ENCODE results near the gene ANO4.
"Not testable (repeated sequence)": the region's sequence is repeated elsewhere in the genome, so short reads cannot be mapped to it uniquely, and the experiment has no call there.

Gene ANO4

DNA sequence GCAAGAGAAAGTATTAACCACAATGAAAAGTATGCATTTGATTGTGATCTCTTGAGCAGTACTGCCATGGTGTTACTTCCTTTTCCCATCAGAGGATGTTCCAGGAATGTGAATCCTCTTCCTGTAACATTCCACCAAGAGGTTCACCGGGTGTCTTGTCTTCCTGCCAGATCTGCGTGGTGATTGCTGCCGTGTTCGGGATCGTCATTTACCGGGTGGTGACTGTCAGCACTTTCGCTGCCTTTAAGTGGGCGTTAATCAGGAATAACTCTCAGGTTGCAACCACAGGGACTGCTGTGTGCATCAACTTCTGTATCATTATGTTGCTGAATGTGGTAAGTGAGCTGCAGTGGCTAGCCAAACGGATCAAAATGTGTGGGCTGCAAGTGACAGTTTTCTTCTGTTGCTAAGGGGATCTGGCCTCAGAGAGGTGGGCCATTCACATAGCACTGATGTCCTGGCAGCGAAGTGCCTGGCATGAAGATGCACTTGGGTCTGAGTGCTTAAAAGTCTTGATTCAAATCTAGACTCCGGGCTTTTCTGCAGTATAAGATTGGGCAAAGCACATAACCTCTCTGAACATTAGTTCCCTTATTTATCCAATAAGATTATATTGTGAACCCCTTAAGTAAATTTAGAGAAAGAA lies 292.0 kb downstream of the ANO4 start:
- Histone ChIP-seq H3K4me3 (ENCODE audit: insufficient read depth, low read depth, low read length, poor library complexity, severe bottlenecking) (no peak overlapping the region), H3K27ac (ENCODE audit: insufficient read depth, low read length, poor library complexity, severe bottlenecking) (no peak overlapping the region), H3K4me1 (ENCODE audit: control insufficient read depth, insufficient read depth, low read length, poor library complexity, severe bottlenecking) (no peaks in the 10 kb centered on the region), H3K27me3 (replicated peaks; ENCODE audit: control insufficient read depth, insufficient read depth, low read length, poor library complexity, severe bottlenecking) (no peaks in the 10 kb centered on the region), H3K9me3 (ENCODE audit: control insufficient read depth, low read length) (no peaks in the 10 kb centered on the region), H3K36me3 (ENCODE audit: control insufficient read depth, insufficient read depth, low read length) (no peaks in the 10 kb centered on the region)
- DNase-seq: no peak

DNA sequence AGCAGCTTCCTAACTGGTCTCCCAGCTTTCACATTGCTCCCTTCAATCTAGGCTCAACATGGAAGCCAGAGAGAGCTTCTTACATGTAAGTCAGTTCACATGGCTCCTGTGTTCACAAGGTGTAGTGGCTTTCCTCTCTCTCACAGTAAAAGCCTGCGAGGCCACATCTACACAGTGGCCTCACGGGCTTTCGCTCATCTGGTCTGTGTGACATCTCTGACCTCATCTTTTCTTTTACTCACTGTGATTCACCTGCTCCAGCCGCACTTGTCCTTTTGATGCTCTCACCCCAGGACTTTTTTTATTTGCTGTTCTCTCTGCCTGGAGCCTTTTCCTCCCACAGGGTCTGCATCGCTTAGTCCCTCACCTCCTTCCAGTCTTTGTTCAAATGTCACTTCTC lies 293.3 kb downstream of the ANO4 start:
- H3K36me3 ChIP-seq (ENCODE audit: control insufficient read depth, insufficient read depth, low read length): no peaks in the 10 kb centered on the region
- H3K4me3 ChIP-seq (ENCODE audit: insufficient read depth, low read depth, low read length, poor library complexity, severe bottlenecking): no peak overlapping the region
- H3K4me1 ChIP-seq (ENCODE audit: control insufficient read depth, insufficient read depth, low read length, poor library complexity, severe bottlenecking): no peaks in the 10 kb centered on the region
- no peaks in the 10 kb centered on the region for H3K27me3 ChIP-seq (replicated peaks; ENCODE audit: control insufficient read depth, insufficient read depth, low read length, poor library complexity, severe bottlenecking)
- no peak overlapping the region for H3K27ac ChIP-seq (ENCODE audit: insufficient read depth, low read length, poor library complexity, severe bottlenecking)
- no peaks in the 10 kb centered on the region for H3K9me3 ChIP-seq (ENCODE audit: control insufficient read depth, low read length)
- DNase-seq: no peak

DNA sequence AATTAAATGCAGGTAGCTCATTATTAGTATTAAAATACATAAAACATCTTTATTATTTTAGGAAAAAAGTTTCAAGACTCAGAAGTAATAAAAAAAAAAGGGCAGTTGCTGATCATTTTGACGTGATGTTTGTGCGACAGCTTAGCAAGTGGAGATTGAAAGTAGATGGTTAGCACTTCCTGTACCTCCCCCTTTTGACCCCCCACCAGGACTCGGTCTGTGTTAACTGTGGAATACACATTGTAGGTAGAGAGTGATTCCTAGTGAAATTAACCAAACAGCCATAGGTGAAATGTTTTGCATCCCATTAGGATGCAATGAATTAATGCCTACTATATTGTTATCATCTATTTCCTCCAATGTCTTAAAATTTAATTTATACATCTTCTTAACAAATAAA lies 294.7 kb downstream of the ANO4 start:
- no peak for DNase-seq

DNA sequence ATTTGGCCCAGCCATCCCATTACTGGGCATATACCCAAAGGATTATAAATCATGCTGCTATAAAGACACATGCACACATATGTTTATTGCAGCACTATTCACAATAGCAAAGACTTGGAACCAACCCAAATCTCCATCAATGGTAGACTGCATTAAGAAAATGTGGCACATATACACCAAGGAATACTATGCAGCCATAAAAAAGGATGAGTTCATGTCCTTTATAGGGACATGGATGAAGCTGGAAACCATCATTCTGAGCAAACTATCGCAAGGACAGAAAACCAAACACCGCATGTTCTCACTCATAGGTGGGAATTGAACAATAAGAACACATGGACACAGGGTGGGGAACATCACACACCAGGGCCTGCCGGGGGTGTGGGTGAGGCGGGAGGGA lies 295.6 kb downstream of the ANO4 start:
- not testable (repeated sequence) for H3K9me3 ChIP-seq (ENCODE audit: control insufficient read depth, low read length); DNase-seq; H3K27me3 ChIP-seq (replicated peaks; ENCODE audit: control insufficient read depth, insufficient read depth, low read length, poor library complexity, severe bottlenecking); H3K27ac ChIP-seq (ENCODE audit: insufficient read depth, low read length, poor library complexity, severe bottlenecking); H3K36me3 ChIP-seq (ENCODE audit: control insufficient read depth, insufficient read depth, low read length); H3K4me1 ChIP-seq (ENCODE audit: control insufficient read depth, insufficient read depth, low read length, poor library complexity, severe bottlenecking); H3K4me3 ChIP-seq (ENCODE audit: insufficient read depth, low read depth, low read length, poor library complexity, severe bottlenecking)

More for the DNA sequence above, 294.7 kb downstream of the ANO4 start:
- Histone ChIP-seq H3K4me1 (ENCODE audit: control insufficient read depth, insufficient read depth, low read length, poor library complexity, severe bottlenecking) (no peaks in the 10 kb centered on the region), H3K36me3 (ENCODE audit: control insufficient read depth, insufficient read depth, low read length) (no peaks in the 10 kb centered on the region), H3K27ac (ENCODE audit: insufficient read depth, low read length, poor library complexity, severe bottlenecking) (no peak overlapping the region), H3K9me3 (ENCODE audit: control insufficient read depth, low read length) (no peaks in the 10 kb centered on the region), H3K27me3 (replicated peaks; ENCODE audit: control insufficient read depth, insufficient read depth, low read length, poor library complexity, severe bottlenecking) (no peaks in the 10 kb centered on the region), H3K4me3 (ENCODE audit: insufficient read depth, low read depth, low read length, poor library complexity, severe bottlenecking) (no peak overlapping the region)

DNA sequence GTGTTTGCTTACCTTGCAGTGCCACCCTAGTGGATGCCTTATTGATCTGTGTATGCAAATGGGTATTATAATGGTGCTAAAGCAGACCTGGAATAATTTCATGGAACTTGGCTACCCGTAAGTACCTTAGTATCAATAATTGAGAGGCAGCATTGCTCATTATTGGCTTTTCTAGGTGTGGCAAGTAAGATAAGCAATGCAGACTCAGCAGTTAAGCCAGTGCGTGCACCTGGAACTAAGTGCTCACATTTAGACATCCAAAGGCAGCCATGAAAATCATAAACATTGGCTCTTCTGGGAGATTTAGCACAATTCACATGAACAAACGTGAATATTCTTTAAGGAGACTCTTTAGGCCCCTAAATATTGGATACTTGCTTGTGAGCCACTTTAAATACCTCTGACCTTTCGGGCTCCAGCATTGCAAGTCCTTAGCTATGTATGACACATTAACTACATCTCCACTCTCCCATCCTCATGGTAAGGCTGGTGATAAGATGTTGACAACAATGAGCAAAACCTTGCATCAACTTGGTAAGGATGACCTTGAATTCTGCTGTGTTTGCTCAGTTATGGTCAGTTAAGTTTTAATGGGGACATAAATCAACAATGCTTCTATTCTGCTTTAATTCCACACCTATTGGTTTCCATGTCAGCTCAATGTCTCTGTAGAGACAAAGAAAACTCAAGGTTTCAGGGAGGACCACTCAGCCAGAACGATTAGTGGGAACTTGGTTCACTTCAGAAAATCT lies 303.4 kb downstream of the ANO4 start:
- Histone ChIP-seq H3K9me3 (ENCODE audit: control insufficient read depth, low read length) (no peaks in the 10 kb centered on the region), H3K27me3 (replicated peaks; ENCODE audit: control insufficient read depth, insufficient read depth, low read length, poor library complexity, severe bottlenecking) (no peaks in the 10 kb centered on the region), H3K4me1 (ENCODE audit: control insufficient read depth, insufficient read depth, low read length, poor library complexity, severe bottlenecking) (no peaks in the 10 kb centered on the region), H3K27ac (ENCODE audit: insufficient read depth, low read length, poor library complexity, severe bottlenecking) (no peak overlapping the region), H3K36me3 (ENCODE audit: control insufficient read depth, insufficient read depth, low read length) (no peaks in the 10 kb centered on the region), H3K4me3 (ENCODE audit: insufficient read depth, low read depth, low read length, poor library complexity, severe bottlenecking) (no peak overlapping the region)
- DNase-seq: no peak

DNA sequence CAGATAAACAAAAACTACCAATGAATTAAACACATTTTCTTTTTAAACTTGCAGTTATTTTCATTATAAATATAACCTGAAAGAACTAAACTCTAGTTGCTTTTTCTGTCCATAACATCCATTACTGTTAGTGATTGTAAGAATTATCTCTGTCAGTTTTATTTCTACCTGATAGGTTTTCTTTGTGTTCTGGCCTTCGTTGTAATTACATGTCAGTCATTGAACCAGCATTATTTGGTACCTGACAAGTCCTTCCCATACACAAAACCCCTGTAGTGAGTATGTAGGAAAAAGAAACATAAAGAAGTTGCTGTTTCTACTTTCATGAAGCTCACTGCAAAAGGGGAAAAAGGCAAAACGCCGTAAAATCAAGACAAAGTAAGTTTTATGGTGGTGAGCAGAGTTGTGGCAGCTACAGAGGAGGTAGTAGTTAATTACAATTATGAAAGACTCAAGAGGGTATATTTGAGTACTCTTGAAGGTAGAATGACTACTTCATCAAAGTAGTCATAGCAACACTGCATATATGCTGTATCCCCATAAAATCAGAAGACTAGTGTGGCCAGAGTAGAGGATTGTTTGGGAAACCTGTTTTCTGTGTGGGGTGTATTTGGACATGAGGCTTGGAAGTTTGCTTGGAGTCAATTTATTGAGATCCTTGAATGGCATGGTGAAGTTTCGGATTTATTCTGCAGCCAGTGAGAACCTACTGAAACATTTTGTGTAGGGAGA lies 312.6 kb downstream of the ANO4 start:
- H3K27me3 ChIP-seq (replicated peaks; ENCODE audit: control insufficient read depth, insufficient read depth, low read length, poor library complexity, severe bottlenecking): no peaks in the 10 kb centered on the region
- H3K9me3 ChIP-seq (ENCODE audit: control insufficient read depth, low read length): no peaks in the 10 kb centered on the region
- H3K36me3 ChIP-seq (ENCODE audit: control insufficient read depth, insufficient read depth, low read length): no peaks in the 10 kb centered on the region

DNA sequence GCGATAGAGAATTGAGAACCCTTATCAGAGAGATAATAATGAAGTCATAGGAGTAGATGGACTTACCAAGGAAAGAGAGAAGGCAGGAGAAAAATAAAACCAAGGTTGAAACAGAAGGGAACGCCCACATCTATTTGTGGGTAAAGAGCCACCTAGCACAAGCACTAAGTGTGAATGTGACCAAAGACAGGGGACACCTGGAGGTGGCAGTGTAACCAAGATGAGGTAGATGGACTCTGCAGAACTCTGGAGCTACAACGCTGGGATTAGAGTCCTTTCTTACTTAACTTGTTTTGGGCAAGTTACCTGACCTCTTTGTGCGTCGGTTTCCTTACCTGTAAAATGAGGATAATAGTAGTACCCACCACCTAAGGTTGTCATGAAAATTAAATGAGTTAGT lies 313.6 kb downstream of the ANO4 start:
- H3K9me3 ChIP-seq (ENCODE audit: control insufficient read depth, low read length): no peaks in the 10 kb centered on the region
- H3K4me3 ChIP-seq (ENCODE audit: insufficient read depth, low read depth, low read length, poor library complexity, severe bottlenecking): no peak overlapping the region
- no peaks in the 10 kb centered on the region for H3K36me3 ChIP-seq (ENCODE audit: control insufficient read depth, insufficient read depth, low read length)
- no peaks in the 10 kb centered on the region for H3K27me3 ChIP-seq (replicated peaks; ENCODE audit: control insufficient read depth, insufficient read depth, low read length, poor library complexity, severe bottlenecking)
- no peak for DNase-seq
- H3K4me1 ChIP-seq (ENCODE audit: control insufficient read depth, insufficient read depth, low read length, poor library complexity, severe bottlenecking): no peaks in the 10 kb centered on the region
- H3K27ac ChIP-seq (ENCODE audit: insufficient read depth, low read length, poor library complexity, severe bottlenecking): no peak overlapping the region

More for the DNA sequence above, 312.6 kb downstream of the ANO4 start:
- DNase-seq: no peak
- Histone ChIP-seq H3K4me3 (ENCODE audit: insufficient read depth, low read depth, low read length, poor library complexity, severe bottlenecking) (no peak overlapping the region), H3K4me1 (ENCODE audit: control insufficient read depth, insufficient read depth, low read length, poor library complexity, severe bottlenecking) (no peaks in the 10 kb centered on the region), H3K27ac (ENCODE audit: insufficient read depth, low read length, poor library complexity, severe bottlenecking) (no peak overlapping the region)

DNA sequence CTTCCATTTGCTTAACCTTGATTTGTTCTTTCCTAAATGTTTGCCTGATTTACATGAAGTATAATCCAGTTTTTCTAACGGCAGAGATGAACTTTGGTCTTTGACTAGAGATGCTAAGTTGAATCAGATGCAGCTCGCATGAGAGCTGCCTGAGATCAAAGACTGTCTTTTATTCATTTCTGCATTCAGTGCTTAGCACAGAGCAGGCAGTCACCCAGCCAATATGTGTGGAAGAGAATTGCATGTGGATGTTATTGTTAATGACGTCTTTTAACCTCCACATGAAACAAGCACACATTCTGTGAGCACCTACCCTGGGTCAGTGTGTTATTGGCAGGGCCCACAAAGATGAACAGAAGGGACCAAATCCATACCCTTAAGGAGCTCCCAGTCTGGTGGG lies 316.3 kb downstream of the ANO4 start:
- Histone ChIP-seq H3K36me3 (ENCODE audit: control insufficient read depth, insufficient read depth, low read length) (no peaks in the 10 kb centered on the region), H3K4me3 (ENCODE audit: insufficient read depth, low read depth, low read length, poor library complexity, severe bottlenecking) (no peak overlapping the region), H3K9me3 (ENCODE audit: control insufficient read depth, low read length) (no peaks in the 10 kb centered on the region), H3K27ac (ENCODE audit: insufficient read depth, low read length, poor library complexity, severe bottlenecking) (no peak overlapping the region), H3K27me3 (replicated peaks; ENCODE audit: control insufficient read depth, insufficient read depth, low read length, poor library complexity, severe bottlenecking) (no peaks in the 10 kb centered on the region), H3K4me1 (ENCODE audit: control insufficient read depth, insufficient read depth, low read length, poor library complexity, severe bottlenecking) (no peaks in the 10 kb centered on the region)
- DNase-seq: no peak

DNA sequence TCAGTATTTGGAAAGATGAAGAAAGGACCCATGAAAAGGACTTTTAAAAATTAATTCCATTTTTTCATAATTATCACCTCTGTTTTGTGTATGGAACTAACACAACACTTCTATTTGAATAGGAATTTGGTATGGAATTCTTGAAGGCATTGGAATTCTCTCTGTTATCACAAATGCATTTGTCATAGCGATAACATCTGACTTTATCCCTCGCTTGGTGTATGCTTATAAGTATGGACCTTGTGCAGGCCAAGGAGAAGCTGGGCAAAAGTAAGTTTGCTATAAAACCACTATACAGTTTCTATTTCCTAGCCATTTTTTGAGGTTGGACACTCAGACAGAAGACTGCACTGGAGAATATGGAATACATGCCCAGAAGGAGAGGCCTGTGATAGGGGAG lies 316.9 kb downstream of the ANO4 start:
- H3K4me3 ChIP-seq (ENCODE audit: insufficient read depth, low read depth, low read length, poor library complexity, severe bottlenecking): no peak overlapping the region
- DNase-seq: no peak
- no peak overlapping the region for H3K27ac ChIP-seq (ENCODE audit: insufficient read depth, low read length, poor library complexity, severe bottlenecking)
- H3K36me3 ChIP-seq (ENCODE audit: control insufficient read depth, insufficient read depth, low read length): no peaks in the 10 kb centered on the region
- H3K9me3 ChIP-seq (ENCODE audit: control insufficient read depth, low read length): no peaks in the 10 kb centered on the region
- no peaks in the 10 kb centered on the region for H3K4me1 ChIP-seq (ENCODE audit: control insufficient read depth, insufficient read depth, low read length, poor library complexity, severe bottlenecking)
- no peaks in the 10 kb centered on the region for H3K27me3 ChIP-seq (replicated peaks; ENCODE audit: control insufficient read depth, insufficient read depth, low read length, poor library complexity, severe bottlenecking)

DNA sequence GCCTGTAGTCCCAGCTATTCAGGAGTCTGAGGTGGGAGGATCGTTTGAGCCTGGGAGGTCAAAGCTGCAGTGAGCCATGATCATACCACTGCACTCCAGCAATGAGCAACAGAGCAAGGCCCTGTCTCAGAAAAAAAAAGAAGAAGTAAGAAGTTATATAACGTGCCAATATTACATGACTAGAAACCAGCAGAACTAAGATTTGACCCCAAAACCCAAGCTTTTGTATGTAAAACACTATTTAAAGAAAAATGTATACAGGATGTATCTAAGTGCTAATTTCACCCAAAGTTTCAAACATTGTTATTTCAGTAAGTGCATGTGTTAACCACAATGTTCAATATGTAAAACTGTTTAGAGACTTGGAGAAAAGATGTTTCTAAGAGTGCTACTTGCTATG lies 320.8 kb downstream of the ANO4 start:
- no peaks in the 10 kb centered on the region for H3K27me3 ChIP-seq (replicated peaks; ENCODE audit: control insufficient read depth, insufficient read depth, low read length, poor library complexity, severe bottlenecking)
- H3K9me3 ChIP-seq (ENCODE audit: control insufficient read depth, low read length): no peaks in the 10 kb centered on the region
- no peak for DNase-seq
- H3K4me1 ChIP-seq (ENCODE audit: control insufficient read depth, insufficient read depth, low read length, poor library complexity, severe bottlenecking): no peaks in the 10 kb centered on the region
- no peak overlapping the region for H3K27ac ChIP-seq (ENCODE audit: insufficient read depth, low read length, poor library complexity, severe bottlenecking)
- H3K36me3 ChIP-seq (ENCODE audit: control insufficient read depth, insufficient read depth, low read length): no peaks in the 10 kb centered on the region
- no peak overlapping the region for H3K4me3 ChIP-seq (ENCODE audit: insufficient read depth, low read depth, low read length, poor library complexity, severe bottlenecking)

Measured in effector memory CD4-positive, alpha-beta T cell (primary cell).